Gastroesophageal sphincter (tissue), 4 donors: Measurements from ENCODE around the gene FMN2. TPM values are rescaled to one million over a fixed set of nuclear protein-coding genes. Genes with fewer than 3 reads are reported as not detected.

Source experiments
- ATAC-seq: fragments of 150-250 bp; one replicate; pipeline ENCODE4 v1.9.1; 2016; ENCODE audit warnings: mild to moderate bottlenecking, moderate library complexity
- H3K27ac ChIP-seq, 4 donors: fragments of 200-600 bp; sonication (generic) in 3 of 4; 1 replicate in 3 of 4; 2 replicates in 1 of 4; pipeline ENCODE4 v1.5.1; 2016 to 2019
- H3K27me3 ChIP-seq: fragments of 200-600 bp; sonication (generic); one replicate; pipeline ENCODE4 v1.5.1; 2019
- H3K36me3 ChIP-seq, 2 donors: fragments of 200-600 bp; sonication (generic); one replicate each; pipeline ENCODE4 v1.5.1; 2019; ENCODE audit warnings: control low read depth in 1 of 2
- H3K4me1 ChIP-seq, 3 donors: fragments of 200-600 bp; sonication (generic); 1 replicate in 2 of 3; 2 replicates in 1 of 3; pipeline ENCODE4 v1.5.1; 2016 to 2019; ENCODE audit warnings: control low read depth in 2 of 3
- H3K4me3 ChIP-seq, 2 donors: fragments of 200-600 bp; sonication (generic); one replicate each; pipeline ENCODE4 v1.5.1; 2019; ENCODE audit warnings: mild to moderate bottlenecking in 1 of 2, moderate library complexity in 1 of 2
- H3K9me3 ChIP-seq, 3 donors: fragments of 200-600 bp; sonication (generic); one replicate each; pipeline ENCODE4 v1.5.1; 2017 to 2019; ENCODE audit warnings: control low read depth in 2 of 3
- CTCF ChIP-seq, 4 experiments: fragments of 200-600 bp in 2 of 4; fragments of 450-650 bp in 2 of 4; sonication (generic) in 1 of 4; IDR thresholded peaks; one replicate each; pipeline ENCODE4 v1.5.1; 2017 to 2019; ENCODE audit warnings: antibody characterized with exemption in 4 of 4, mild to moderate bottlenecking in 2 of 4, moderate library complexity in 2 of 4
- EP300 ChIP-seq: sonication (generic); formaldehyde crosslinking; IDR thresholded peaks from one replicate; pipeline ENCODE4 v1.6.1; 2017; ENCODE audit warnings: antibody characterized with exemption, mild to moderate bottlenecking
- POLR2A ChIP-seq, 2 donors: fragments of 450-650 bp; IDR thresholded peaks; one replicate each; pipeline ENCODE4 v1.6.1; 2017; ENCODE audit warnings: antibody characterized with exemption in 2 of 2, mild to moderate bottlenecking in 2 of 2, moderate library complexity in 1 of 2
- POLR2AphosphoS5 ChIP-seq: sonication (generic); formaldehyde crosslinking; IDR thresholded peaks from one replicate; pipeline ENCODE4 v1.6.1; 2017; ENCODE audit warnings: antibody characterized with exemption
- WGBS, 2 donors: methylation state at CpG; one replicate each; pipeline ENCODE4 v1.1.5; 2018; ENCODE audit warnings: low coverage in 1 of 2; 5-methylcytosine and 5-hydroxymethylcytosine counted together
- total RNA-seq, 4 donors: library from RNA; depleted of rRNA; stranded (reverse); fragments of >200 nt; gene quantifications; one replicate each; pipeline ENCODE4 v1.1.0, GENCODE V29; 2016

The FMN2 gene
- total RNA-seq, 4 donors from 2014 or later = 0.27 to 8.6 (median 2.7) TPM

GRCh38 chr1:240495601-240496000 is 403.9 kb downstream of the FMN2 start:
- 73 to 77% methylated on average over 3 to 4 of the region's 4 CpGs for WGBS, 2 donors
- TF ChIP-seq EP300 = no peak
- no peak for TF ChIP-seq POLR2AphosphoS5
- no peak for TF ChIP-seq CTCF (IDR thresholded peaks at IDR 0.05)
- TF ChIP-seq POLR2A (IDR thresholded peaks at IDR 0.05) = no peak

GRCh38 chr1:240496356-240496755 is 404.7 kb downstream of the FMN2 start:
- ATAC-seq = no peak
- Histone ChIP-seq H3K4me3 (no peak overlapping the region), H3K27me3 (no peaks in the 10 kb centered on the region), H3K9me3 (no peaks in the 10 kb centered on the region), H3K27ac (no peak overlapping the region), H3K4me1 (no peaks in the 10 kb centered on the region), H3K36me3 (no peaks in the 10 kb centered on the region)
- no peak for TF ChIP-seq POLR2AphosphoS5
- TF ChIP-seq EP300 = no peak
- no peak for TF ChIP-seq CTCF (IDR thresholded peaks at IDR 0.05)
- no peak for TF ChIP-seq POLR2A (IDR thresholded peaks at IDR 0.05)
- 92 to 95% methylated on average over 3 to 5 of the region's 7 CpGs for WGBS, 2 donors

More at GRCh38 chr1:240495601-240496000, 403.9 kb downstream of the FMN2 start:
- no peak for ATAC-seq
- H3K4me3 ChIP-seq = no peak overlapping the region
- H3K27me3 ChIP-seq = no peaks in the 10 kb centered on the region
- H3K4me1 ChIP-seq = no peaks in the 10 kb centered on the region
- H3K36me3 ChIP-seq = no peaks in the 10 kb centered on the region
- no peaks in the 10 kb centered on the region for H3K9me3 ChIP-seq
- no peak overlapping the region for H3K27ac ChIP-seq

- WGBS, 2 donors = 96% methylated on average over 5 of the region's 5 CpGs; no CpG with 5 or more reads in 1 of the 2 donors
- no peaks in the 10 kb centered on the region for H3K27me3 ChIP-seq
- TF ChIP-seq EP300 (no peak), CTCF (IDR thresholded peaks at IDR 0.05) (no peak), POLR2A (IDR thresholded peaks at IDR 0.05) (no peak), POLR2AphosphoS5 (no peak)
- H3K4me1 ChIP-seq = no peaks in the 10 kb centered on the region
- no peak overlapping the region for H3K27ac ChIP-seq
- ATAC-seq = no peak
- H3K36me3 ChIP-seq = no peaks in the 10 kb centered on the region
- H3K4me3 ChIP-seq = no peak overlapping the region
- H3K9me3 ChIP-seq = no peaks in the 10 kb centered on the region
Observed at GRCh38 chr1:240496941-240497340, 405.3 kb downstream of the FMN2 start.

GRCh38 chr1:240497908-240498307 is 406.2 kb downstream of the FMN2 start:
- no peak for ATAC-seq
- H3K9me3 ChIP-seq = no peaks in the 10 kb centered on the region
- no peak overlapping the region for H3K27ac ChIP-seq
- no peaks in the 10 kb centered on the region for H3K4me1 ChIP-seq
- no peak for TF ChIP-seq CTCF (IDR thresholded peaks at IDR 0.05)
- no peak for TF ChIP-seq POLR2AphosphoS5
- no peak for TF ChIP-seq POLR2A (IDR thresholded peaks at IDR 0.05)
- no peak for TF ChIP-seq EP300
- 61 to 87% methylated on average over 3 to 4 of the region's 4 CpGs for WGBS, 2 donors
- H3K27me3 ChIP-seq = no peaks in the 10 kb centered on the region
- H3K4me3 ChIP-seq = no peak overlapping the region
- no peaks in the 10 kb centered on the region for H3K36me3 ChIP-seq

GRCh38 chr1:240498335-240498734 is 406.7 kb downstream of the FMN2 start:
- H3K27me3 ChIP-seq = no peaks in the 10 kb centered on the region
- no peak overlapping the region for H3K27ac ChIP-seq
- H3K4me1 ChIP-seq = no peaks in the 10 kb centered on the region
- ATAC-seq = no peak
- 92% methylated on average over 4 to 7 of the region's 8 CpGs for WGBS, 2 donors
- H3K36me3 ChIP-seq = no peaks in the 10 kb centered on the region
- TF ChIP-seq CTCF (IDR thresholded peaks at IDR 0.05) (no peak), POLR2AphosphoS5 (no peak), POLR2A (IDR thresholded peaks at IDR 0.05) (no peak), EP300 (no peak)
- no peak overlapping the region for H3K4me3 ChIP-seq
- H3K9me3 ChIP-seq = no peaks in the 10 kb centered on the region
